ENCODE data around the gene KIFAP3.
"Not testable (repeated sequence)": the region's sequence is repeated elsewhere in the genome, so short reads cannot be mapped to it uniquely, and the experiment has no call there.

Gene KIFAP3

DNA sequence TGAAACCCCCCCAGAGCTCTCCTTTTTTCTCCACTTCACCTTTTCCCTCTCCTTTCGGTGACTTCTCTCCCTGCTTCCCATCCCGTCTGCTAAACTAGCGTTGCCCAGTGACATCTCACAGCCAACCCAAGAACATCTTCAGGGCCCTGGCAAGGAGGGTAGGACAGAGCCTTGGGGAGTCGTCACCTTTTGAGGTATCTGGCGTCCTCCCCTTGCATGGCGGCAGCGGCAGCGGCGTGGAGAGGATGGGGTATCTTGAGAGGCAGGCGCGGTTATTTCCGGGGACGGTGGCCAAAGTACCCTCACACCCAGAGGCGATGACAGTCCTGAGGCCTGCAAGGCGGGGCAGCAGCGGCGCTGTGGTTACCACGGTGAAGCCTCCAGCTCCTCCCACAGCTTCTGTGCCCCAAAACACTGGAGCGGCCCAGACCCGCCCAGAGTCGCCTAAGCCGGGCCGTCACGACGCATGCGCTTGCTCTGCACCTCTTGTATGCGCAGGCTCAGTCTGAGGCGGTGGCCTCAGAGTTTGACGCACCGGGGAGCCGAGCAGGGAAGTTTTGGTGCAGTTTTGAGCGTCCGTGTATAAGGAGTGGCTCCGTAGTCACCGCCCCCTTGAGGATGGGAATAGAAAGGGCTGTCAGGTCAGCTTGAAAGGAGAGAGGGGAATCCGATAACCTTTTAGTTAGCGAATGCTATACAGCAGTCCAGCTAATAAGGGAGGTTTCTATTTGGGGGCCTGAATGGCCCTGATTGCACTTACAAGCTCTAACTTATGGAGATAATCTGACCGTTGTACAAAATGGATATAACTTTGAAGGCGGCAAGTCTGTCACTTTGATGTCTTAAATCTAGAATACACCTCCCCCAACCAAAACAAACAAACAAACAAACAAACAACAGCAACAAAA is at the start of gene KIFAP3:
TSS of gene KIFAP3 (minus strand) at position 446 of the 908 bp plus-strand sequence. CDS start at position 218, 228 bp downstream.
- H3K36me3 ChIP-seq = no peaks in the 10 kb centered on the region
- H3K9me3 ChIP-seq = peaks cover 0 to 9% (median 0%) of the 10 kb centered on the region in 3 donors
- H3K27me3 ChIP-seq = no peaks in the 10 kb centered on the region
- intact Hi-C loops (cut with DNase I; ENCODE audit: low total_unique reads) = no loop called here
- H3K4me3 ChIP-seq = peak within 1 kb of the TSS; percentile 65 to 72
- TF ChIP-seq, protein P1, sequence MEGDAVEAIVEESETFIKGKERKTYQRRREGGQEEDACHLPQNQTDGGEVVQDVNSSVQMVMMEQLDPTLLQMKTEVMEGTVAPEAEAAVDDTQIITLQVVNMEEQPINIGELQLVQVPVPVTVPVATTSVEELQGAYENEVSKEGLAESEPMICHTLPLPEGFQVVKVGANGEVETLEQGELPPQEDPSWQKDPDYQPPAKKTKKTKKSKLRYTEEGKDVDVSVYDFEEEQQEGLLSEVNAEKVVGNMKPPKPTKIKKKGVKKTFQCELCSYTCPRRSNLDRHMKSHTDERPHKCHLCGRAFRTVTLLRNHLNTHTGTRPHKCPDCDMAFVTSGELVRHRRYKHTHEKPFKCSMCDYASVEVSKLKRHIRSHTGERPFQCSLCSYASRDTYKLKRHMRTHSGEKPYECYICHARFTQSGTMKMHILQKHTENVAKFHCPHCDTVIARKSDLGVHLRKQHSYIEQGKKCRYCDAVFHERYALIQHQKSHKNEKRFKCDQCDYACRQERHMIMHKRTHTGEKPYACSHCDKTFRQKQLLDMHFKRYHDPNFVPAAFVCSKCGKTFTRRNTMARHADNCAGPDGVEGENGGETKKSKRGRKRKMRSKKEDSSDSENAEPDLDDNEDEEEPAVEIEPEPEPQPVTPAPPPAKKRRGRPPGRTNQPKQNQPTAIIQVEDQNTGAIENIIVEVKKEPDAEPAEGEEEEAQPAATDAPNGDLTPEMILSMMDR (IDR thresholded peaks at IDR 0.05) = peak; percentile 49 to 53
- H3K27ac ChIP-seq = peak within 1 kb of the TSS; percentile 86 to 87
- peaks cover 0 to 30% (median 7%) of the 10 kb centered on the region in 4 donors for H3K4me1 ChIP-seq
- DNase-seq = peak; percentile 98 to 99

DNA sequence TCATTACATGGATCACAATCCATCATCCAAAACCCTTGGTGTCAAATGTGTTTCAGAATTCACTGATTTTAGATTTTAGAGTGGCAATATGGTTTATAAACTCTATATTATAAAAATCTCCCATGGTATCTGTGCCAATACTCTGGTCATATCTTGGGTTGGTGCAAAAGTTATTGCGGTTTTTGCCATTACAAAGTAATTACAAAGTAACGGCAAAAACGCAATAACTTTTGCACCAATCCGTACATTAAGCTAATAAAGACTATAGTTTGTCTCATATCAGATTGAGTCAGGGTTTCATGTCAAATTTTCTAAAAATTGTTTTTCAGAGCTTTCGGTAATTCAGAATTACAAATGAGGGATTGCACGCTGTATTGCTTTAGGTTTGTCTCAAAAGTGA is 47.9 kb upstream of the KIFAP3 start:
- Histone ChIP-seq H3K4me3 (no peak overlapping the region), H3K27me3 (no peaks in the 10 kb centered on the region), H3K36me3 (no peaks in the 10 kb centered on the region), H3K27ac (no peak overlapping the region), H3K4me1 (no peaks in the 10 kb centered on the region), H3K9me3 (no peaks in the 10 kb centered on the region)
- no peak for DNase-seq
- TF ChIP-seq, protein P1 (IDR thresholded peaks at IDR 0.05) = no peak
- intact Hi-C loops (cut with DNase I; ENCODE audit: low total_unique reads) = no loop called here

DNA sequence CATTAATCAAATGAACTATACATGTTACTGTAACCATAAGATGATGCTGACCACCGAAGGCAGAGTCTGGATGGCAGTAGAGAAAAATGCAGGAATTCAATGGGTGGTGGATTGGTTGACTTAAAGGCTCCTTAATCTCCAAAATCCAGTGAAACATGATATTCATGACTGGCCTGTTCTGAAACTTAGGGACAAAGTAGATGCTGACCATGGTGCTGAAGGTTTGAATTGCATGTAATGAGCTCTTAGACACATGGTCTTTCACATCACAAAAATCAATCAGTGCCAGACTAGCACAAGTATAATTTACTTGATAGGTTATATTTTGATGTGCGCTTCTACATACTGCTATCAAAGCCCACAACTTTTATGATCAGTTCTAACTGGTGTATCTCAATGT is 40.4 kb upstream of the KIFAP3 start:
- Histone ChIP-seq H3K27ac (no peak overlapping the region), H3K27me3 (no peaks in the 10 kb centered on the region), H3K9me3 (no peaks in the 10 kb centered on the region), H3K4me1 (no peaks in the 10 kb centered on the region), H3K36me3 (no peaks in the 10 kb centered on the region), H3K4me3 (no peak overlapping the region)
- intact Hi-C loops (cut with DNase I; ENCODE audit: low total_unique reads) = no loop called here
- TF ChIP-seq, protein P1 (IDR thresholded peaks at IDR 0.05) = no peak
- no peak for DNase-seq

DNA sequence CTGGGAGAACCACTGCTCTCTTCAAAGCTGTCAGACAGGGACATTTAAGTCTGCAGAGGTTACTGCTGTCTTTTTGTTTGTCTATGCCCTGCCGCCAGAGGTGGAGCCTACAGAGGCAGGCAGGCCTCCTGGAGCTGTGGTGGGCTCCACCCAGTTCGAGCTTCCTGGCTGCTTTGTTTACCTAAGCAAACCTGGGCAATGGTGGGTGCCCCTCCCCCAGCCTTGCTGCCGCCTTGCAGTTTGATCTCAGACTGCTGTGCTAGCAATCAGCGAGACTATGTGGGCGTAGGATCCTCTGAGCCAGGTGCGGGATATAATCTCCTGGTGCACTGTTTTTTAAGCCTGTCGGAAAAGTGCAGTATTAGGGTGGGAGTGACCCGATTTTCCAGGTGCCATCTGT is 38.6 kb upstream of the KIFAP3 start:
- intact Hi-C loops (cut with DNase I; ENCODE audit: low total_unique reads); H3K9me3 ChIP-seq; H3K4me1 ChIP-seq; DNase-seq; H3K4me3 ChIP-seq; H3K27me3 ChIP-seq; H3K36me3 ChIP-seq; H3K27ac ChIP-seq: not testable (repeated sequence)

DNA sequence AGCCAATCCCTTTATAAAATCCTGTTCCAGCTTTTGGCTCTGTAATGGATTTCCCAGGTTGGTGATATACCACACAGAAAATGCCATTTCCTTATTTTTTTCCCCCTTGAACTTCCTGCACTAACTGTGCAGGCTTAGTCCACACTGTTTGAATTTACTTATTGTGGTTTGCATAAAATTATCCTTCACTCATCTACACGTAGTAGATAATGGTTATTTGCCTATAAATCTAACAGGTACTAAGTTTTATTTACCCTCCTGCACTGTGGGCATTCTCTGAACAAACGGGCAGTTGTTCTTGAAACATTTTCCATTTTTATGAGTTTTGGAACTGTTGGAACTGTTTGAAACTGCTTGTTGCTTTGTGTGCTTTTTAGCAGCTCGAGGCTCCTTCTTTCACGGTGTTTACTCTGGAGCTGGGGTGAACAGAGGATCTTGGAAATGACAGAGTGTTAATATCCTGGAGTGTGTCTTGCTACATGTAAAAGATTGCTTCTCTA is 23.0 kb upstream of the KIFAP3 start:
- Histone ChIP-seq H3K27ac (no peak overlapping the region), H3K27me3 (no peaks in the 10 kb centered on the region), H3K36me3 (no peaks in the 10 kb centered on the region), H3K4me1 (no peaks in the 10 kb centered on the region), H3K9me3 (no peaks in the 10 kb centered on the region), H3K4me3 (no peak overlapping the region)
- no peak for DNase-seq
- intact Hi-C loops (cut with DNase I; ENCODE audit: low total_unique reads) = no loop called here
- TF ChIP-seq, protein P1 (IDR thresholded peaks at IDR 0.05) = no peak

DNA sequence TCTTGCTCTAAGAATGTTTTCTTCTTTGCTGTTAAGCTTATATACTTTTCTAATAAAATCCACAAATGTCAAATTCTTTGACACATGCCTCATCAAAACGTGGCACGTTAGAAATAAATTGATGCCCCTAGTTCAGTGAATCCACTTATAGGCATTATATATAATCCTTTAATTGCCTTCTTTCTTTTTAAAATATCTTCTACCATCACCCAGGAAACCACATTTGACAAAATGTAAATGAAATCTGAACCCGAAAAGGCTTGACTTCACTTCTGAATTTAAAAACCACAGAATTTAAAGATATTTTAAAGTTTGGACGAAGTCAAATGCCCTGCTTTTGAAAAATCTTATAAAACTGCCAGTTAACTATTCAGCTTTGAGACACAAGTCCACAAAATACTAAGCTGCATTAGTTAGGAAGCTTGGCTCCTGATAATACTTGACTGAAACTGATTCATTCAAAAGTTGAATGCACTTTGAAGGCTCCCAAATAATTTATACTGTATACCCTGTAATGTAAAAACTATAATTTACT is 22.4 kb upstream of the KIFAP3 start:
- Histone ChIP-seq H3K27me3 (no peaks in the 10 kb centered on the region), H3K4me3 (no peak overlapping the region), H3K9me3 (no peaks in the 10 kb centered on the region), H3K36me3 (no peaks in the 10 kb centered on the region), H3K27ac (no peak overlapping the region), H3K4me1 (no peaks in the 10 kb centered on the region)
- no peak for DNase-seq
- intact Hi-C loops (cut with DNase I; ENCODE audit: low total_unique reads) = no loop called here
- TF ChIP-seq, protein P1 (IDR thresholded peaks at IDR 0.05) = no peak

Measured in tibial artery (tissue), 4 donors.